Esophagus muscularis mucosa (tissue), 3 donors: Measurements from ENCODE around the gene ERLEC1.

ENCODE experiments used
- POLR2A ChIP-seq: fragments of 450-650 bp; IDR thresholded peaks from one replicate; pipeline ENCODE4 v1.6.1; 2017; ENCODE audit warnings: antibody characterized with exemption, moderate library complexity, mild to moderate bottlenecking, low read depth
- TF ChIP-seq, protein P1 (sequence below), 3 experiments: fragments of 200-600 bp in 2 of 3; fragments of 450-650 bp in 1 of 3; sonication (generic) in 2 of 3; IDR thresholded peaks; one replicate each; pipeline ENCODE4 v1.5.1; 2017 to 2019; ENCODE audit warnings: antibody characterized with exemption in 3 of 3, mild to moderate bottlenecking in 2 of 3, moderate library complexity in 1 of 3

DNA sequence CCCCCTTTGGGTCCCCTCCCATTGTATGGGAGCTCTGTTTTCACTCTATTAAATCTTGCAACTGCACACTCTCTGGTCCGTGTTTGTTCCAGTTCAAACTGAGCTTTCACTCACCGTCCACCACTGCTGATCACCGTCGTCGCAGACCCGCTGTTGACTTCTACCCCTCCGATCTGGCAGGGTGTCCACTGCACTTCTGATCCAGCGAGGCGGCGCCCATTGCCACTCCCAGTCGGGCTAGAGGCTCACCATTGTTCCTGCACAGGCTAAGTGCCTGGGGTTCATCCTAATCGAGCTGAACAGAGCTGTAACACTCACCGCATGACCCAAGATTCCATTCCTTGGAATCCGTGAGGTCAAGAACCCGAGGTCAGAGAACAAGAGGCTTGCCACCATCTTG, 30.2 kb upstream of the ERLEC1 start:
- no peak for TF ChIP-seq POLR2A
- TF ChIP-seq, protein P1, sequence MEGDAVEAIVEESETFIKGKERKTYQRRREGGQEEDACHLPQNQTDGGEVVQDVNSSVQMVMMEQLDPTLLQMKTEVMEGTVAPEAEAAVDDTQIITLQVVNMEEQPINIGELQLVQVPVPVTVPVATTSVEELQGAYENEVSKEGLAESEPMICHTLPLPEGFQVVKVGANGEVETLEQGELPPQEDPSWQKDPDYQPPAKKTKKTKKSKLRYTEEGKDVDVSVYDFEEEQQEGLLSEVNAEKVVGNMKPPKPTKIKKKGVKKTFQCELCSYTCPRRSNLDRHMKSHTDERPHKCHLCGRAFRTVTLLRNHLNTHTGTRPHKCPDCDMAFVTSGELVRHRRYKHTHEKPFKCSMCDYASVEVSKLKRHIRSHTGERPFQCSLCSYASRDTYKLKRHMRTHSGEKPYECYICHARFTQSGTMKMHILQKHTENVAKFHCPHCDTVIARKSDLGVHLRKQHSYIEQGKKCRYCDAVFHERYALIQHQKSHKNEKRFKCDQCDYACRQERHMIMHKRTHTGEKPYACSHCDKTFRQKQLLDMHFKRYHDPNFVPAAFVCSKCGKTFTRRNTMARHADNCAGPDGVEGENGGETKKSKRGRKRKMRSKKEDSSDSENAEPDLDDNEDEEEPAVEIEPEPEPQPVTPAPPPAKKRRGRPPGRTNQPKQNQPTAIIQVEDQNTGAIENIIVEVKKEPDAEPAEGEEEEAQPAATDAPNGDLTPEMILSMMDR (IDR thresholded peaks at IDR 0.05), result no peak
